Endometrial microvascular endothelial cells (primary cell): Measurements from ENCODE around the gene APC. TPM values are rescaled to one million over a fixed set of nuclear protein-coding genes. Genes with fewer than 3 reads are reported as not detected.

Experiments
- in situ Hi-C: cut with HindIII; loops from 2 replicates; pipeline ENCODE4 v1.10.0; 2017; ENCODE audit warnings: low sequenced_read_pairs, low pct_unique_long_range_greater_than_20kb; ENCODE audit errors: inconsistent ontology term
- total RNA-seq: library from RNA; depleted of rRNA; stranded (reverse); fragments of >200 nt; gene quantifications from one replicate; pipeline ENCODE4 v1.2.3, GENCODE V29; 2015; ENCODE audit errors: inconsistent ontology term

Gene APC
- total RNA-seq, 1 donor from 2014 or later, result 28.1 TPM

- in situ Hi-C loops, result no loop called here
Measured at GRCh38 chr5:112762113-112762810, 24.6 kb downstream of the APC start.

- in situ Hi-C loops, result no loop called here
Measured at GRCh38 chr5:112763165-112763564, 25.5 kb downstream of the APC start.

- in situ Hi-C loops, result no loop called here
Measured at GRCh38 chr5:112772124-112772523, 34.4 kb downstream of the APC start.

GRCh38 chr5:112776301-112776856 is 38.7 kb downstream of the APC start:
- in situ Hi-C loops, result no loop called here

- in situ Hi-C loops, result no loop called here
Measured at GRCh38 chr5:112779531-112779930, 41.8 kb downstream of the APC start.

GRCh38 chr5:112784726-112785125 is 47.0 kb downstream of the APC start:
- in situ Hi-C loops, result no loop called here

GRCh38 chr5:112787261-112787660 is 49.6 kb downstream of the APC start:
- in situ Hi-C loops, result no loop called here

- in situ Hi-C loops, result no loop called here
Measured at GRCh38 chr5:112787896-112788295, 50.2 kb downstream of the APC start.

GRCh38 chr5:112793201-112793600 is 55.5 kb downstream of the APC start:
- in situ Hi-C loops, result no loop called here

GRCh38 chr5:112794410-112794809 is 56.7 kb downstream of the APC start:
- in situ Hi-C loops, result no loop called here

- in situ Hi-C loops, result no loop called here
Measured at GRCh38 chr5:112795342-112795741, 57.7 kb downstream of the APC start.

- in situ Hi-C loops, result no loop called here
Measured at GRCh38 chr5:112795944-112796678, 58.4 kb downstream of the APC start.

- in situ Hi-C loops, result no loop called here
Measured at GRCh38 chr5:112799661-112800060, 62.0 kb downstream of the APC start.

- in situ Hi-C loops, result no loop called here
Measured at GRCh38 chr5:112800891-112801290, 63.2 kb downstream of the APC start.

- in situ Hi-C loops, result no loop called here
Measured at GRCh38 chr5:112811023-112811422, 73.3 kb downstream of the APC start.

GRCh38 chr5:112812549-112812948 is 74.9 kb downstream of the APC start:
- in situ Hi-C loops, result no loop called here

GRCh38 chr5:112820246-112820645 is 82.6 kb downstream of the APC start:
- in situ Hi-C loops, result no loop called here

- in situ Hi-C loops, result no loop called here
Measured at GRCh38 chr5:112822456-112822855, 84.8 kb downstream of the APC start.

GRCh38 chr5:112823181-112823580 is 85.5 kb downstream of the APC start:
- in situ Hi-C loops, result no loop called here

- in situ Hi-C loops, result no loop called here
Measured at GRCh38 chr5:112823656-112824055, 86.0 kb downstream of the APC start.
